HUES6 (cell line): ENCODE data around the gene RNF19B.
A peak's percentile ranks its signal among the peaks of the same experiment; 100 is the strongest.
"Not testable (repeated sequence)": the region's sequence is repeated elsewhere in the genome, so short reads cannot be mapped to it uniquely, and the experiment has no call there.

ENCODE experiments used
- H3K27ac ChIP-seq: 2 replicates; pipeline ENCODE4 v1.7.0; 2013; ENCODE audit warnings: low read depth, mild to moderate bottlenecking, low read length, inconsistent platforms
- H3K27me3 ChIP-seq: 2 replicates; pipeline ENCODE4 v1.6.1; 2013; ENCODE audit warnings: low read length; ENCODE audit not compliant: control insufficient read depth, insufficient read depth
- H3K36me3 ChIP-seq: 2 replicates; pipeline ENCODE4 v1.6.1; 2013; ENCODE audit warnings: low read length; ENCODE audit not compliant: control insufficient read depth, insufficient read depth
- H3K4me1 ChIP-seq: 2 replicates; pipeline ENCODE4 v1.6.1; 2013; ENCODE audit warnings: low read length; ENCODE audit not compliant: control insufficient read depth, insufficient read depth
- H3K4me3 ChIP-seq: 2 replicates; pipeline ENCODE4 v1.5.1; 2013; ENCODE audit warnings: low read depth, low read length
- H3K9ac ChIP-seq: one replicate; pipeline ENCODE4 v1.6.1; 2013; ENCODE audit warnings: mild to moderate bottlenecking, low read length
- H3K9me3 ChIP-seq: 2 replicates; pipeline ENCODE4 v1.6.1; 2013; ENCODE audit warnings: low read depth, low read length; ENCODE audit not compliant: control insufficient read depth, insufficient read depth

RNF19B gene

DNA sequence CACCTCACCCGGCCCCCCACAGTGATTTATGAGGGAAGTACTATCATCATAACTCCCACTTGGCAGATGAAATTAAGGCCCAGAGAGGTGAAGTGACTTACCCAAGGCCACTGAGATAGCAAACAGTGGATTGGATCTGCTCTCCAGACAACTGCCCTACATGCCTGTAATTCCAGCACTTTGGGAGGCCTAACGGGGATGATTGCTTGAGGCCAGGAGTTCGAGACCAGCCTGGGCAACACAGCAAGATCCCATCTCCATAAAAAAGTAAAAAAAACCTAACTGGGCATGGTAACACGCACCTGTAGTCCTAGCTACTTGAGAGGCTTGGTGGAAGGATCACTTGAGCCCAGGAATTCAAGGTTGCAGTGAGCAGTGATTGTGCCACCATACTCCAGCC lies 14.2 kb upstream of the RNF19B start:
- no peaks in the 10 kb centered on the region for H3K36me3 ChIP-seq
- no peak overlapping the region for H3K4me3 ChIP-seq
- no peak overlapping the region for H3K27ac ChIP-seq
- H3K9ac ChIP-seq: no peak overlapping the region
- peaks cover 6% of the 10 kb centered on the region; the same call in 1 of the 2 replicates for H3K9me3 ChIP-seq
- H3K4me1 ChIP-seq: peaks cover 16% of the 10 kb centered on the region
- no peaks in the 10 kb centered on the region for H3K27me3 ChIP-seq

DNA sequence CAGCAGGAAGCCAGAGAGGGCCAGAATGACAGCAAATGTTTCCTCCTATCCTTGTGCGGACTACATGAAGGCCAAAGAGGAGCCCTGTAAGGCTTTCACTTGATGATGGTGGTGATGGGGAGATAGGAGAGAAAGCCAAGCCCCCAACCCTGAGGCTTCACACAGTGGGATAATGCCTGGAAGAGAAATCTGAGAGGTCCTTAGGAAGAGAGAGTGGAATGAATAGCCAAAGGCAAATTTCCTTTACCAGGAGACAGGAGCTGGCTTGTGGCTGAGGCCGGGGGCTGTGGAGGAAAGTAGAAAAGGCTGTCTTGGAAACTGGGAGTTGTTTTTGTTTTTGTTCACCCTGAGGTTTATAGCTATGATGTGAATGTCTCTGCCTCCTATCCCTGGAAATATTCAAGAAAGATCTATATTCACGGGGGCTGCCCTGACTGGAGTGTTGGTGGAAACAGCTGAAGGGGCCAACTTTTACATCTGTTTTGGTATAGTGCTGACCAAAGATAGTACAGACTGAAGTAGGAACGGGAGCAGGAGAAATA lies 13.0 kb upstream of the RNF19B start:
- Histone ChIP-seq H3K27me3 (peaks cover 2% of the 10 kb centered on the region), H3K4me3 (no peak overlapping the region), H3K9me3 (peaks cover 6% of the 10 kb centered on the region; the same call in 1 of the 2 replicates), H3K27ac (no peak overlapping the region), H3K9ac (no peak overlapping the region), H3K36me3 (no peaks in the 10 kb centered on the region), H3K4me1 (peaks cover 16% of the 10 kb centered on the region)

DNA sequence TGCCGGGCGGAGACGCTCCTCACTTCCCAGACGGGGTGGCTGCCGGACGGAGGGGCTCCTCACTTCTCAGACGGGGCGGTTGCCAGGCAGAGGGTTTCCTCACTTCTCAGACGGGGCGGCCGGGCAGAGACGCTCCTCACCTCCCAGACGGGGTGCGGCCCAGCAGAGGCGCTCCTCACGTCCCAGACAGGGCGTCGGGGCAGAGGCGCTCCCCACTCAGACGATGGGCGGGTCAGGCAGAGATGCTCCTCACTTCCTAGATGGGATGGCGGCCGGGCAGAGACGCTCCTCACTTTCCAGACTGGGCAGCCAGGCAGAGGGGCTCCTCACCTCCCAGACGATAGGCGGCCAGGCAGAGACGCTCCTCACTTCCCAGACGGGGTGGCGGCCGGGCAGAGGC lies 10.4 kb upstream of the RNF19B start:
- not testable (repeated sequence) for H3K27ac ChIP-seq, H3K9me3 ChIP-seq, H3K36me3 ChIP-seq, H3K4me1 ChIP-seq, H3K4me3 ChIP-seq, H3K9ac ChIP-seq
- H3K27me3 ChIP-seq: peaks cover 25% of the 10 kb centered on the region

DNA sequence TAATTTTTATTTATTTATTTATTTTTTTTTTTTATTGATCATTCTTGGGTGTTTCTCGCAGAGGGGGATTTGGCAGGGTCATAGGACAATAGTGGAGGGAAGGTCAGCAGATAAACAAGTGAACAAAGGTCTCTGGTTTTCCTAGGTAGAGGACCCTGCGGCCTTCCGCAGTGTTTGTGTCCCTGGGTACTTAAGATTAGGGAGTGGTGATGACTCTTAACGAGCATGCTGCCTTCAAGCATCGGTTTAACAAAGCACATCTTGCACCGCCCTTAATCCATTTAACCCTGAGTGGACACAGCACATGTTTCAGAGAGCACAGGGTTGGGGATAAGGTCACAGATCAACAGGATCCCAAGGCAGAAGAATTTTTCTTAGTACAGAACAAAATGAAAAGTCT lies 8.8 kb upstream of the RNF19B start:
- not testable (repeated sequence) for H3K4me3 ChIP-seq, H3K9ac ChIP-seq, H3K36me3 ChIP-seq, H3K9me3 ChIP-seq, H3K4me1 ChIP-seq, H3K27ac ChIP-seq
- H3K27me3 ChIP-seq: peaks cover 35% of the 10 kb centered on the region

DNA sequence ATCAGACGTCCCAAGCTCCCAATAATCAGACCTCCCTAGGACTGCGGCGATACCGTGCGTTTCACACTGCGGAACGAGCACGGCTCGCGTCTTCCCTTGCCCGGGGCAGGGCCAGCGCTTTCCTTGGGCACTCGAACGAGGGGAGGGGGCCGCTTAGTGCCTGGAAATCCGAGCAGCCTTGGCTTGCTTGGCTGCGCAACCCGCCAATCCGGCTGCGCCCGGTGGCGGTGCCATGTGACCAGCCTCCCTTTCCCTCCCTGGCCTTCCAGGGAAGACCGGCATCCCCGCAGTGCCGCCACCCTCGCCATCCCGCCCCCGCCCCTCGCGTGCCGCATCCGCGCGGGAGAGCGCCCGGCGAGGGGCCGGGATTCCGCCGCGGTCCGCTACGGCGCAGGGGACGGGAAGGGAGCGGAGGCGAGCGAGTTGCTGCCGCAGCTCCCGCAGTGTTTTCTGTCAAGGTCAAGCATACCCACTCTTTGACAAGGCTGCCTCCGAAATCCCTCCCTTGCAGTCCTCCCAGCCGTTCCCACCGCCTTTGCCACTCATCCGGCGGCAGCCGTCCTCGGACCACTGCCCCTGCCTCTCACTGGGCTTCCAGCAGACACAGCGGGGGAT lies 8.3 kb upstream of the RNF19B start:
- Histone ChIP-seq H3K27me3 (peaks cover 41% of the 10 kb centered on the region), H3K9me3 (peaks cover 6% of the 10 kb centered on the region; the same call in 1 of the 2 replicates), H3K27ac (no peak overlapping the region), H3K36me3 (no peaks in the 10 kb centered on the region), H3K4me1 (no peaks in the 10 kb centered on the region), H3K4me3 (peak overlapping the region; percentile 62), H3K9ac (peak overlapping the region; percentile 8)

DNA sequence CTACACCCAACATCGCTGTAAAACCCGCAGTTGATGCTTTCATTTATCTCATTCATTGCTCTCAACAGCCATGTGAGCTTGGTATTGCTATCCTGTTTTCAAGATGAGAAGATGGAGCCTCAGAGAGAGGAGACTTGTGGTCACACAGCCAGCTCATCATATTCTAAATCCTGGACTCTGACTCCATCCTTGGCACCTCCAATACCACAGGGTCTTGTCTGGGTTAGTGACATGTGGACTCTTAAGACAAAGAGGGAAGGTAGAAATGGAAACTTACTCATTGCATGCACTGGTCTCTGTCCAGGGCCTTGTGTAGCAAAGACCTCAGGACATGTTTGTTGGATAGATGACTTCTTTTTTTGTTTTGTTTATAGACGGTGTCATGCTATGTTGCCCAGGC lies 7.0 kb upstream of the RNF19B start:
- H3K4me3 ChIP-seq: no peak overlapping the region

DNA sequence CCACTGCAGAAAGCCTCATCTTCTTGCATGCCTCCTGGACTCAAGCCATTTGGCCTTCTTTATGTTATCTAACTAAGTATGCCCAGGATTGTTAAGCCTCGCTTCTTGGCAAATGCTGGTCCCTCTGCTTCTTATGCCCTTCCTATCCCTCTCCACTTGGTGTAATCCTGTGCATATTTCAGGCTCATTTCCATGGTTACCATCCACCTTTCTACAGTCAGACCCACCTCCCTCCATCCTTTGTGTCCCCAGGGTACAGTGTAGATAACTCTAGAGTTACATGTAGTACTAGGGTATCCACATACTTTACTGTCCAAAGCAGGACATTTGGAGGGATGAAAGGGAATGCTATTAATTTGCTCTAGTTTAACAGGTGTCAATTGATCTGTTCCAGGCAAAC lies 6.5 kb upstream of the RNF19B start:
- H3K9ac ChIP-seq: no peak overlapping the region
- peaks cover 6% of the 10 kb centered on the region; the same call in 1 of the 2 replicates for H3K9me3 ChIP-seq
- H3K36me3 ChIP-seq: no peaks in the 10 kb centered on the region
- no peaks in the 10 kb centered on the region for H3K4me1 ChIP-seq
- no peak overlapping the region for H3K27ac ChIP-seq
- H3K4me3 ChIP-seq: no peak overlapping the region
- H3K27me3 ChIP-seq: peaks cover 48% of the 10 kb centered on the region

More for the DNA sequence above, 7.0 kb upstream of the RNF19B start:
- Histone ChIP-seq H3K9ac (no peak overlapping the region), H3K4me1 (no peaks in the 10 kb centered on the region), H3K27me3 (peaks cover 48% of the 10 kb centered on the region), H3K27ac (no peak overlapping the region), H3K9me3 (peaks cover 6% of the 10 kb centered on the region; the same call in 1 of the 2 replicates), H3K36me3 (no peaks in the 10 kb centered on the region)

DNA sequence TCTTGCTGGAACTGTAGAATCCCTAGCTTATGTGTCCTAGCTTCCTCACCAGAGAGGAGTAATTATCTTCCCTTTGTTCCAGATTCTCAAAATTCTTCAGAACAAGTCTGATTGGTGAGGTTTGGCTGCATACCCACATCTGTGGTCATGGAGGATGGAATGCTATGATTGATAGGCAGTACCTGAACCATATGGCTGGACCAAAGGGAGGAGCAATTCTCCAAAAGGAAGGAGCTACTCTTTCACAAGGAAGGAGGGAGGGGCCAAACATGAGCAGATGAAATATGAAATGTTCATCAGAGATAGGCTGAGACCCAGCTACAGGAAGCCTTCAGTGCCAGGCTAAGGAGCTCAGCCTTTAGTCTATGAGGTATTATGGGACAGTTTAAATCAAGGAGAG lies 5.0 kb upstream of the RNF19B start:
- 0 out of 2 replicates have a peak, but pooled peaks cover 5% of the 10 kb centered on the region for H3K4me1 ChIP-seq
- peaks cover 48% of the 10 kb centered on the region for H3K27me3 ChIP-seq
- H3K27ac ChIP-seq: no peak overlapping the region
- no peak overlapping the region for H3K4me3 ChIP-seq
- H3K9ac ChIP-seq: no peak overlapping the region
- H3K9me3 ChIP-seq: no peaks in the 10 kb centered on the region
- H3K36me3 ChIP-seq: no peaks in the 10 kb centered on the region

DNA sequence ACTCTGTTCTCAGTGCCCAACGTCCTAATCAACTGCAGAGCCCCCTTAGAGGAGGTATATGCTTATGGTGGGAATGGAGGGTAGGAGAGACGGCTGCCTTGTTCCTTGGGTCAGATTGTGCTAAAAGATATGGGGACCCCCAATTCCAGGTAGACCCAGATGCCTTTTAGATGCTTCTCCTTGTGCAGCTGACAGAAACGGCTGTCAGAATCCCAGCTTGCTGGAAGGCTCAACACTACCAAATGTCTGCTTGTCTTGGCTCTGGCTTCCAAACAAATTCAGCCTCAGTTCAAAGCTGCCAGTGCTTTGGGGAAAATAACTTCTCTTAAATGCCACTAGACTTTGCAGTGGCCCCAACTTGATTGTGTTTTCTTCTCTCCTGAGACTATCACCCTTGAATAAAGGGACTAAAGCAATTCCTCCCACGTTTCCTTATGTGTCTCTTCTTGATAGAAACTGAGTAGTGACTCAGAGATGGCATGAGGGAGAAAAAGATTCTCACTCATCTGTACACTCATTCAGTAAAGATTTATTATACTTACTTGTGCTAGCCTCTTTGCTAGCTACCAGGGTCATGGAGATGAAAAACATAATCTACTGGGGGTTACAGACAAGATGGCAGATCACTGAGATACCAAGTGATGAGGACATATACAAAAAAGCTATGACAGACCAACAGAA lies 3.4 kb upstream of the RNF19B start:
- Histone ChIP-seq H3K9me3 (no peaks in the 10 kb centered on the region), H3K4me3 (no peak overlapping the region), H3K27ac (no peak overlapping the region), H3K36me3 (no peaks in the 10 kb centered on the region), H3K9ac (no peak overlapping the region), H3K27me3 (peaks cover 48% of the 10 kb centered on the region), H3K4me1 (peaks cover 7% of the 10 kb centered on the region)

DNA sequence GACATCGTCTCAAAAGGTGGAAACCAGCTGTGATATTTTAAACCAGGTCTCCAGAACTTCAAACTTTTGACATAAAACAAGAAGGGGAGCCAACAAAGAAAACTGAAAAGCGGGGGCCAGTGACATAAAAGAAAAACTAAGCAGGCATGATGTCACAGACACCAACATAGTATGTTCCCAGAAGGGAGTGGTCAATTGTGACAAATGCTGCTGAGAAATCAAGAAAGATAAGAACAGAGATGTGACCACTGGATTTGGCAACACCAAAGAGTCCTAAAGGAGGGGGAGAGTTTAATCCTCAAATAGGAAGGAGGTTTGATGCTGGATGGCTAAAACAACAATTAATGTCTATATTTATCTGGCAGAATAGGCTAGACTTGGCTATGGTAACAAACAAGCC lies 2.3 kb upstream of the RNF19B start:
- Histone ChIP-seq H3K4me1 (peaks cover 18% of the 10 kb centered on the region), H3K27ac (no peak overlapping the region), H3K36me3 (no peaks in the 10 kb centered on the region), H3K9me3 (no peaks in the 10 kb centered on the region), H3K9ac (no peak overlapping the region), H3K27me3 (peaks cover 39% of the 10 kb centered on the region), H3K4me3 (no peak overlapping the region)

DNA sequence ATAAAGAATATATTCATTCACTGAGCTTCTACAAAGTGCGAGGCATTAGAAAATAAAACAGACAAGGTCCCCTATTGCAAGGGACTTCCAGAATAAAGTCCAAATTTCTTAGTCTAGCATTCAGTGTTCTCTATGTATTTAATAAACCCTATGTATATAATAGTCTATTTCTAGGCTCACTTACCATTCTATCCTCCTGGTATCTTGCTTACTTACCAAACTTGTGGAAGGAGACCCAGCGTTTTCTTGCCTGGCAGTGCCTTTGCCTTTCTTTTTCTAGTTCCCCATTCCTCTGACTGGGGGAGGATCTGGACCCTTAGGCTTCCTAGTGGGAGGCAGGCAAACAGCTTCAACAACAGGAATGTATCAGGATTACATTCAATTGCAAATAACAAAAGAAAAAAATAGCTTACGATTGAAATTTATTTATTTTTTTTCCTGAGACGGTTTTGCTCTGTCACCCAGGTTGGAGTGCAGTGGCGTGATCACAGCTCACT lies 690 bp upstream of the RNF19B start:
- Histone ChIP-seq H3K27me3 (peaks cover 23% of the 10 kb centered on the region), H3K36me3 (no peaks in the 10 kb centered on the region), H3K4me3 (peak overlapping the region; percentile 71), H3K9me3 (no peaks in the 10 kb centered on the region), H3K4me1 (peaks cover 19% of the 10 kb centered on the region), H3K9ac (no peak overlapping the region), H3K27ac (no peak overlapping the region)
